HG03442 (cell line): Measurements from ENCODE around the gene RAD51B.

ENCODE experiments used
- ATAC-seq: cut with Tn5 transposase; IDR thresholded peaks from one replicate; pipeline ENCODE4 v1.9.1; 2021; ENCODE audit warnings: mild to moderate bottlenecking, moderate library complexity; ENCODE audit not compliant: unreplicated experiment

Gene RAD51B

DNA sequence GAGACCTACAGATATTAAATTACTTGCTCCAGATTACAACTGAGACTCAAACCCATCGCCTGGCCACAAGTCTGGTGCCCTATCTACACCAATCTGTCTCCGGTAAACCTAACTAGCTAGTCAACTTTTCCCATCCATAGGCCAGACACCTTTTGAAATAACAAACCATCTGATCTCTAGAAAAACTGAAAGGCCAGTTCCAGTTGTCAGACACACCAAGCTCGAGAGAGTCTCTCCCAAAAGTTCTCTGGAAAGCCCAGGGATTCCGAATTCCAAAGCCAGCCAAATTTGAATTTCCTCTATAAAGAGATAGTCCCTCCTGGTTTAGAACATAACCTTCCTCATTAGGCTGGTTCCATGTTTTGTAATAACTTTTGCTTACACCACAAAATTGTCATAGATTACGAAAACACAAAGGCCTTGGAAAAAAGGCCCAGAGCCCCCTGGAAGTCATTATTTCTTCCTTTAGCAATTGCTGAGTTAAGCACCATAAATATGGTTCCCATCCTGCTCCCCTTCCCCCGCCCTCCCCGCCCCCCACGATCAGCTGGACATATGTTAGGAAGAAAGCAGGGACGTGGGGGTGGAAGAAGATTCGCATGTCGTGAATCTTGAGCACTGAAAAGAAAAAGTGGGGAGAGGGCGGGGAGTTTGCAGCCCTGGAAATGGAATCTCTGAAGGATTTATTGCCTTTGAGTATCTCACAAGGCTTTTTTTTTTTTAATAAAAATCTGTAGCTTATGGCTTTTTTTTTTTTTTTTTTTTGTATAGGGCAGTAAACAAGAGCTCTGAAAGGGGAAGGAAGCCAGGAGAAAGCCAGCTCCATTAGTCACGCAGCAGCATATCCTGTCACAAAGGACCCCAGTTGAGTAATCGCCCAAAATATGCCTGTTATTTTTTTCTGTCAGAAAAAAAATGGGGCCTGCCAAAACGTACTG, 862.9 kb downstream of the RAD51B start:
- ATAC-seq, result no peak

DNA sequence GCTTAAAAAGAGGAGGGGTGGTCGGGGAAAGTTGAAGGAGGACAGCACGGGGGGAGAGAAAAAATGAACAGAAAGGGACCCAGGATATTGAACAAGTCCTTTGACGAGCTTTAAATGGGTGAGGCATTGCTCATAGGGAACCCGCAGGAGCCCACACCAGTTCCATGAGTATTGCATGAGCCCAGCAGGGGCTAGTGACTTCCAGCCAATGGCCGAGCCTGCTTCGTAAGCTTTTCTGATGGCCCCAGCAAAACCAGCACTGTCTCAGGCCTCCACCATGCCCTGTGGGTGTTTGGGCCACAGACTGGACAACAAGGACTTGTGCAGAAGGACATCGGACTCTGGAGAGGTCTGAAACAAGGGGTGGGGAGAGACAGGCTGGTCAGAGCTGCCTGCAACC, 863.7 kb downstream of the RAD51B start:
- ATAC-seq, result no peak

DNA sequence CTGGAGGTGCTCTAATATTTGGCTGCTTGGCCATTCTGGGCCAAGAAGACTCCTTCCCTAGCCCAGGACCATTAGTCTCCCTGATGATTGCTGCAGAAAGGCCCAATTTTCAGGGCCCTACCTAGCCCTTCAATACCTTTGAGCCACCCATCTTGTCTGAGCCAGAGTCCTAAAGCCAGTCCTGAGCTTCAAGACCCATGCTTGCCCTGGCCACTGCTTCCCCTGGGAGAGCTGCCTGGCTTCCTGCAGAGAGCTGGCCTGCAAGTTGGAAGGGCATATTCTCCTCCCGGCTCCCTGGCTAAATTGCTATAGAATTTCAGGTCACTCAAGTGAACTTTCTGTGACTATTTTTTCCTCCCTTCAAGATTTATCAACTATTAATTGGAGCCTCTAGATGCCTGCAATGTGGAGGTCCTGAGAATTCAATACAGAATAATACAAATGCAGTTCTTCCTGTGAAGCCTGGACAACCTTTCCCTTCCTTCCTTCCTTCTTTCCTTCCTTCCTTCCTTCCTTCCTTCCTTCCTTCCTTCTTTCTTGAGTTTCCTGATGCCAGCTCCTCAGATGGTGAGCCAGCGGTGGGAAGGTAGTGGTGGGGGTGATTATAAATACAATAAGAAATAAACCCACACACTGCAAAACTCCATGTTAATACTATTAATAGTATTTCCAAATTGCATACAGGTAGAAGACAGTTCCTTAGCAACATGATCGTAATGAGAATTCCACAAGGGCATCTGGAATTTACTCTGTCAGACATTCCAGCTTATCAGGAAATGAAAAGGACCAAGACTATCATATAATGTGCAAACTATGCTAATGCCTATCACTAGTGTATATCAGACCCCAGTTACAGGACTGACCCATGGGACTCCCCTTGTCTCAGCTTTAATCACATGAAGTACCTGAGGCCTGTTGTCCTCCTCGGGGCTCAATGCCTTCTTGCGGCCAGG, 865.2 kb downstream of the RAD51B start:
- no peak for ATAC-seq

DNA sequence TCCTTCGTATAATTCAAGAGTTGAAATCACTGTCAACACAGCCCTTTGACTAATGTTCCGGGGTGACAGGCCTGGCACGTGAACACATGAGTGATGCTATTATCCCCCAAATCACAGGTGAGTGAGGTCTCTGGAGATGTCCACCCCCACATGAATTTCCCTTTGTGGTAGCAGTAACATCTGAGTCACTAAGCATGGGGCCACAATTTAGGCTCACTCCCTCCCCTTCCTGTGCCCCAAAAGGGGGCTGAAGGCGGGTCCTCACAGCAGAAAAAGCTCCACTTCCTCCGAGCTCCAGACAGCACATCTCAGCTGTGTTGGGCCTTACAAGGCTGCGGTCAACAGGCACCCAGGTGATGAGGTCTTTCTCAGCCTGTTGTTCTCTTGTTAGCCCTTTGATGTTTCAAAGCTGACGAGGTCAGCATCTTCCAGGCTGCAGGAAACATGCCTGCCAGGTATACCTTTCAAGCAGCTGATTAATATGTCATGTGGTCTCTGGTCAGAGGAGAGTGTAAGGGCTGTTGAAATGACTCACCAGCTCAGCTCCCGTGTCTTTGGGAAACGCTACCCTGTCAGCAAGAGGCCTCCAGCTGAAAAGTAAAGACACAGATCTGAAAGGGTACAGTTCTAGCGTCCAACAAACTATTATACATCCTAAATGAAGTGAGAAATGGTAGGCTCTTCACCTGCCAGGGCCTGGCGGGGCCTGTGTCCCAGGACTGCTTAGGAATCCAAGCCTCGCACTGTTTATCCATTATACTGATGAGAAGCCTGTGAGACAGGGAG, 866.0 kb downstream of the RAD51B start:
- peak; percentile 78 for ATAC-seq

DNA sequence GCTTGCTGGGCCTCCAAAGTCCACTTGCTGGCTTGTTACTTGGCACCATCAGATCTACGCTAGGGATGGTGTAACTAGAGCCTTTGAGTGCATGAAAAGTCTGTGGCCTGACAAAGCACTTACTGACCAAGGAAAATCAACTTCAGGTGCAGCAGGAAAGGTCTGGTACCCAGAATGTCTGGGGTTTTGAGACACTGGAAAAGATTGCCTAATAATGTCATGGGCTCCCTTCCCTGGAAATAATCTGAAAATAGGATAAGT, 866.6 kb downstream of the RAD51B start:
- no peak for ATAC-seq

DNA sequence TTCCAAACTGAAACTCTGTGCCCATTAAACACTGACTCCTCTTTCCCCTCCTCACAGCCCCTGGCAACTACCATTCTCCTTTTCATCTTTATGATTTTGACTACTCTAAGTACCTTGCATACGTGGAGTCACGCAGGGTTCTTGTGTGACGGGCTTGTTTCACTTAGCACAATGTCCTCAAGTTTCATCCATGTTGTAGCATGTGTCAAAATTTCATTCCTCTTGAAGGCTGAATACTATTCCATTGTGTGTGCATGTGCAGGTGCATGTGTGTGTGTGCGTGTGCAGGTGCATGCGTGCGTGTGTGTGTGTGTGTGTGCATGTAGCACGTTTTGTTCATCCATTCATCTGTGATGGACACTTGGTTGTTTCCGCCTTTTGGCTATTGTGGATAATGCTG, 867.1 kb downstream of the RAD51B start:
- no peak for ATAC-seq

DNA sequence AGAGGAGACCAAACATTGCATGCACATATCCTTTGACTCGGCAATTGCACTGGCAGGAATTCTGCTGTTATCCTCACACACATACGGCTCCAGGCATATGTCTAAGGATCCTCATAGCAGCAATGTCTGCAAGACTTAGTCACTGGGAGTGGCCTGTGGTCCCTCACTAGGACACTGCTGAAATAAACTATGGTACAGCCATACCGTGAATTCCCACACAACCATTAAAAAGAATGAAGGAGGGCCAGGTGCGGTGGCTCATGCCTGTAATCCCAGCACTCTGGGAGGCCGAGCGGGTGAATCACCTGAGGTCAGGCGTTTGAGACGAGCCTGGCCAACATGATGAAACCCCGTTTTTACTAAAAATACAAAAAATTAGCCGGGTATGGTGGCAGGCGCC, 868.2 kb downstream of the RAD51B start:
- ATAC-seq, result no peak

DNA sequence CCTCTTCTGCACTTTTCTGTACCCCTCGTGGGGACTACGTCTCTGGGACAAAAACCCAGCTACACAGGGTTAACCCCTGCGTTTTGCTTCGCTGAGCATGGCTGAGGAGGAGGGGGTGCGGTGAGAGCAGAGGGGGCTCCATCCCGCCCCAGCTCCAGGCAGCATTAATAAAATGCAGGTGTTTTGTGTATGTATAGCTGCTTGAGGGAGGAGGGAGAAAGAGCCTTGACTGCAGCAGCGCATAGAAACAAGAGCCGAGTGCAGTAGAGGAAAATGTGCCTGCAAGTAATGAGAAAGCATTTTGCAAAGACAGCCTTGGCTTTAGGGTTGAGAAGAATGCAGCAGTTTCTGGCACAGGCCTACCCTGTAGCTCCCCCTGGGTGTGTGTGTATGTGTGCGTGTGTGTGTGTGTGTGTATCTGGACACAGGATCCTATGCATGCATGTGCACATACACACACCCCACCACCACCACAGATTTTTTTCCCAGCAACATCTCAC, 869.3 kb downstream of the RAD51B start:
- no peak for ATAC-seq

DNA sequence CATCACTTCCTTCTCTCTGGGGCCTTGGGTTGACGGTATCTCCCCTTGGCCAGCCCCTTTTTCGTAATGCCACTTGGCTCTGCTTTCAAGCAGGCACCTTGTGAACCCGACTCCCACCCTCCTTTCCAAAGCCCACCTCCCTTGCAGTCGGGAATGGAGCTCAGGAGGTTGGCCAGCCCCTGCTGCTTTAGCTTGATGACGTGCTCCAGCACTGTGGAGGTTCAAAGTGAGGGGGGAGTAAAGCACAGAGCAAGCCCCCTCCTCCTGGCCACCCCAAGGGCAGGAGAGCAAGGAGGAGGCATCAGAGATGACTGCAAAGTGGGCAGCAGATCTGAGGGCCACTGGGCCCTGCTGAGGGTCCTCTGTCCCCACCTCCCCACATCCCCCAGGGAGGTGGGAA, 869.9 kb downstream of the RAD51B start:
- ATAC-seq, result no peak

DNA sequence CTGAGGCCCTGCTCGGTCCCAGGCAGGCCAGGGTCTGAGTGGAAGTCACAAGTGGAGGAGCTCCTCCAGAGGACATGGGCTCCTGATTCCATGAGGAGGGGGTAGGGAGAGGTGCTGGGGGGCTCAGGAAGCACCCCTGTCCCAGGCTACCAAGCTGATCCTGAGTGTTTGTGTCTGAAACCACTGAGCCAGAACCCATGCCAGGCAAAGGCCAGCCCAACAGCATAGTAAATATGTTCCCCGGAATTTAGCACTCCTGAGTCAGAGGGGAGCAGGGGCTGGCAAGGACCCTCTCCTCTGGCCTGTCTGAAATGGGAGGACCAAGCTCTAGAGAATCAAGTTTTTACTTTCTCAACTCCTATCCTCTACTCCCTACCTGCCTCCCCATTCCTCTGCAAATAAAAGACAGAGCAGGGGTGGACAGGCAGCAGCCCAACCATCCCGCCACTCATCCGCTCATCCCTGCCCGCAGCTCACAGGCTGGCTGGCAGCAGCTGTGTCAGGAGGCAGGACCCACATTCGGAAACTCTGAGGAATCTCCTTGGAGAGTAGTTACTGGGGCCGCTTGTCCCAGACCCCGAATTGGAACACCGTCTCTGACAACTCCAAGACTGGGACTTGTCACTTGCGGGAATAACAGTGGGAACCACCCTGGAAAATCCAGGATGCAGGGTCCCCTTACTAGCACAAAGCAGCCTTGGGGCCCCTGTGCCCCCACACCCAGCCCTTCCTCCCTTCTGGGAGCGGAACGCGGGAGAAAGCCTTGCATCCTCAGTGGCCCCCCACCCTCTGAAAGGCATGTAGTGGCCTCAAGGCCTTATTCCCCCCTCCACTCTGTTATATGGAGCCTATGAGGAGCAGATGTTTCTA, 870.7 kb downstream of the RAD51B start:
- ATAC-seq, result no peak

DNA sequence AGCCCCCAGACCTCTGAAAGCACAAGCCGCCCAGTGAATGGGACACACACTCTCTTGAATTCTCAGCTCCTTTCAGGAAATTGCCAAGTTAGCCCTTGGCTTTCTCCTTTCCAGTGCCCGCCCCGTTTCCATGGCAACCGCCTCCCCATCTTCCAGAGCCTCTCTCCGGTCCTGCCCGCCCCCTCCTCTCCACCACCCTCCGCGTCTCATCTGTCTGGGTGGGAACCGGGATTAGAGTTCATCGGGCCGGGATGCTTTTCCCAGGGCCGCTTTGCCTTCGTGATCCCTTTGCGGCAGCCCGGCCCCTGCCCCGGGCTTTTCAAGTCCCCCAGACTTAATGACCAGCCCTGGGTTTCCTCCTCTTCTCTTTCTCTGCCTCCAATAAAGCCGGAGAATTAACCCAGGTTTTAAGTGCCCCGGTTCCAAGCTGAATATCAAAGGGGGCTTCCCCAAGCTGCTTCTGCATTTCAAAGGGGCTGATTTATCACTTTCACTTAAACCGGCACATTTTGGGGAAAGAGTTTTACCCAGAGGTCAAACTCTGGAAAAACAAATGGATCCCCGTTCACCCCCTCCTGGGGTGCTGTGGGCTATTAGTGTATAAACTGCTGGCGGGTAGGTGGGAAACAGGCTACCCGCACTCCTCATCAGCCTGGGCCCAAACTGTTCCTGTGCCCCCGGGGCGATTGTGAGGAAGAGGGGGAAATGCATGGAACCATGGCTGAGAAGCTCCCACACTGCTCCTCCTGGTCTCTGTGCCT, 871.6 kb downstream of the RAD51B start:
- no peak for ATAC-seq

DNA sequence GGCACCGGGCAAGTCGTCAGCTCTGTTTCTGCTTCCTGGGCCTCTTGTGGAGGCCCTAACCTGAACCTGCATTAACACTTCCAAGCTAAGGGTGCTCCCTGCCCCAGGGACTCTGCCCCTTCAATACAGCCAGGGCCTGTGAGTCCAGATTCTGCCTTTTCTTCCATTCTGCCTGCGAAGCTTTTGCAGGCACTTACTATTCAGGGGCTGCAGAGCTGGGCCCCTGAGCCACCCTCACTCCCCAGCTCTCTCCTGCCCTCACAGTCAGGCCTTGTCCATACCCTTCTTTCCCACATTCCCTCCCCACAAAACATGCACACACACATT, 872.2 kb downstream of the RAD51B start:
- ATAC-seq, result no peak

DNA sequence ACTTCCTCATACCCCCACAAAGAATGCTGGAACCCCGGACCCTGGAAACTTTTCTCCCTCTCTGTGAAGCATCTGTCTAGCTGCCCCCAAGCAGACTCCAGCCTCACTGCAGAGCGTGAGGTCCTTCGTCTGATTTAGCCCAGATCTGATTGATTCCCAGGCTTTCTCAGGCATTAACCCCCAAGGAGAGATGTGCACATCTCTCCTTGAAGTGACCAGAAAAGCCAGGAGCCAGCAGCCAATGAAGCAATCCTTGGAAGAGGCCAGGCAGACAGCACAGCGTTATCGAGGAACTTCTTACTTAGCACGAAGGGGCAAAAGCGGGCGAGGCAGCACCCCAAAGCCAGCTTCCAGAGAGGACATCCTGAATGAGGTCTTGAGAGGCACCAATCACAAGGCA, 872.6 kb downstream of the RAD51B start:
- ATAC-seq, result no peak

DNA sequence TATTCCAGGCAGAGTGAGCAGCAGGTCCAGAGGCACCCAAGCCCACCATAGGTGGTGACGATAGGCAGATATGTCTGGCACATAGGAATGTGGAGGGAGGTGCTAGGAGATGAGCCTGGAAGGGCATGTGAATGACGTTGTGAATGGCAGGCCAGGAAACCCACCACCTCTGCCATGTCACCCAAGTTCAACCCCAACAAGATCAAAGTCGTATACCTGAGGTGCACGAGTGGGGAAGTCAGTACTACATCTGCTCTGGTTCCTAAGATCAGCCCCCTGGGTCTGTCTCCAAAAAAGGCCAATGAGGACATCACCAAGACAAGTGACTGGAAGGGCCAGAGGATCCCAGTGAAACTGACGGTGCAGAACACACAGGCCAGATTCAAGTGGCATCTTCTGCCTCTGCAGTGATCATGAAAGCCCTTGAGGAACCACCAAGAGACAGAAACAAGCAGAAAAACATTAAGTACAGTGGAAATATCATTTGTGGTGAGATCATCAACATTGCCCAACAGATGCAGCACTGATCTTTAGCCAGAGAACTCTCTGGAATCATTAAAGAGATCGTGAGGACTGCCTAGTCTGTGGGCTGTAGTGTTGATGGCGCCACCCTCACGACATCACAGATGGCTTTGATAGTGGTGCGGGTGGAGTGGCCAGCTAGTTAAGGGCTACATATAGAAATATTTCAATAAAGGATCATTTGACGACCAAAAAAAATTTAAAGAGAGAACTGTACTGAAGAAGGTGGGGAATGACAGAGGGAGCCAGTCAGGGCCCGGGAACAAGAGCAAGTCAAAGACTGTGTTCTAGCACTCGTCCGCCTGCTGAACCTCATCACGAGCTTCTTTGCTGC, 873.6 kb downstream of the RAD51B start:
- no peak for ATAC-seq

DNA sequence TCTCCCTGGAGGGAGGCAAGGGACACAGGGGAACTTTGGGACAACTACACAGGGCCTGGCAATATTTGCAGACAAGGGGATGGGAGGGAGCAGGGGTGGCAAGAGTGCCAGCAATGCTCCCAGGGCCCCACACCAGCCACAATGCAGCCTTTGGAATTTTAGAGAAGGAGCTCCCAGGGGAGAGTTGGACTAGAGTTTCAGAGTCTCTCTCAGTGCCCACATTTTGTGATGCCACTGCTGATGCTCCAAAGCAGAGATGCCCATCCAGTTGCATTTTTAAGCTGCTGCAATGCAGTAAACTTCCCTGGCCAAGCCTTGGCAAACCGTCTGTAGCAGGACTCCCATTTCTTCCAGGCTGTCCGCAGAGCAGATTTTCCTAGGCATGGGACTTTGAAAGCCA, 874.3 kb downstream of the RAD51B start:
- ATAC-seq, result no peak

DNA sequence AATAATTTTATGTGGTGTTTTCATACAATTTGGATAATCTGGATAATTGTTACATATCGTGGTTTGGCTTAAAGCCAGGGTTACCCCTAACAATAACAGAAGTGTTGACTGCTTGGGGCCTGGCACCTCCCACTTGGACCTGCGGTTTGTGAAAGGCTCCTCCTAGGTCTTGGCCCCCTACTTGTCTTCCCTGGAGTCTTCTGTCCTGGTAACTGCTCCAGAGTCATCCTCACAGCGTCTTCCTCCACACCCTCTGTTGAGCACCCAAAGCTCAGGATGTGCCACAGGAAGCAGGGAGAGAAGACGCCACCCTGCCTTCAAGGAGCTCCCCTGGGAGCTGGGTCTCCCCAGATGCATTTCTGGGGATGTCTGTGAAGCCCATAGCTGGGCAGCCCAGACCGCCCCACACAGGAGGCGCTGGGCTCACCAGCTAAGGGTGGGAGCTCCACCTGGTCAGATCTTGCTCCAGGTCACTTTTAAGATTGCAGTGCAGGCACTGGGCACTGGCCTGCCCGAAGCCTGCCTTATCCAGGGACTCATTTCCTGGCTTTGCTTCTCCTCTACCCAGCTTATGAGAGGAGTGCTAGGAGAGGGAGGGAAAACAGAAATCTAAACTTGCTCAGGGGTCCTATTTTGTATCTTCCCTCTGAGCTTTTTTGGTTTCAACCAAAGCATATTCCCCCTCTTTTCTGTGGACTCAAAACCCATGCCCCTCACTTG, 875.1 kb downstream of the RAD51B start:
- no peak for ATAC-seq

DNA sequence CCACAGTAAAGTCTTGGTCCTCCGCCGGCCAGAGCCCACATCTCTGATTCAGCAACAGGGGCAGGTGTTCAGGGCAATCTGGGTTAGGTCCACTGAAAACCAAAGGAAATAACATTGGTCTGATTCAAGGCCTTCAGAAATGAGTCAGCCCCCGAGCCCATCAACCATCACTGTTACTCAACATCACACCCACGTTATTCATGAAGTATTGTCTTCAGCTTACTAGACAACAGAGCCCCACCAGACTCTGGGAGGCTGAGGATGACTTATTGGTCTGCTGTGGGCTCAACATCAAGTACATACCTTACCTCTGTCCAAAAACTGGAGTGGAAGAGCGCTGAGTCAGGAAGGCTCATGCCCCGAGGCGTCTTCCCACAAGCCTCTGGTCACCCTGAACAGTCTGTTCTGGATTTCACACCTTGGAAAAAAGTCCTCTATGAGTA, 875.8 kb downstream of the RAD51B start:
- ATAC-seq, result peak; percentile 87

DNA sequence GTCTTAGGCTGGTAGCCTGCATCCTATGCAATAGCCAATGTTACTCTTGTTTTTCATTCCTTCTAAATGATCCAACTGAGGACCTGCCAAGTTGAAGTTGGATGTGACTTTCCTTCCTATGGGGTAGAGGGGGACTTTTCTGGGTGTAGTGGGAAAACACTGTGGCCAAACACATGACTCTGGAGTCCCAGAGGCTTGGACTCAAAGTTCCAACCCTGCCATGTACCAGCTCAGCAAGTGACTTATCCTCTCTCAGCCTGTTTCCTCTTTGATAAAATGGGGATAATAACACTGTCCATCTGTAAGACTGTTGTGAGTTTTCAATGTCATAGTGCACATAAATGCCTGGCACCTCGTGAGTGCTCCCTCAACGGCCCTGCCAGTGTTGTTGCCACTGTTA, 876.3 kb downstream of the RAD51B start:
- ATAC-seq, result no peak
